H1 (cell line): Measurements from ENCODE around the gene DRC3. TPM values are rescaled to one million over a fixed set of nuclear protein-coding genes. Genes with fewer than 3 reads are reported as not detected.

ENCODE experiments used
- CTCF ChIA-PET: fragments of 300-600 bp; sonication (Branson Sonifier 250); formaldehyde crosslinking; loops from one replicate; lab custom pipeline; 2021; ENCODE audit not compliant: partially characterized antibody; lab: Charles Lee
- POLR2A ChIA-PET: fragments of 300-600 bp; sonication (Branson Sonifier 250); formaldehyde crosslinking; loops from one replicate; lab custom pipeline; 2021; ENCODE audit warnings: inconsistent platforms; ENCODE audit not compliant: partially characterized antibody; lab: Charles Lee
- DNase-seq, 2 experiments: peaks; one replicate each; pipeline versions ENCODE4 v3.0.0 to v3.0.0-alpha.2; 2010 to 2022; ENCODE audit warnings: low spot score in 2 of 2, low read depth in 1 of 2, mixed read lengths in 1 of 2
- FAIRE-seq: peaks from 2 replicates; lab custom pipeline; 2011; peaks lifted over from hg19 to GRCh38; lab: Jason Lieb, UNC
- H2AFZ ChIP-seq: 2 replicates; pipeline ENCODE4 v1.8.1; 2012; ENCODE audit warnings: low read length, inconsistent platforms
- H2AK5ac ChIP-seq: 2 replicates; pipeline ENCODE4 v1.6.1; 2013; ENCODE audit warnings: low read depth, low read length
- H2BK120ac ChIP-seq: replicated peaks from 2 replicates; pipeline ENCODE3; 2013; ENCODE audit warnings: low read depth, low read length, inconsistent platforms
- H2BK12ac ChIP-seq: 2 replicates; pipeline ENCODE4 v1.6.1; 2013; ENCODE audit warnings: low read depth, low read length
- H2BK15ac ChIP-seq: 2 replicates; pipeline ENCODE4 v1.6.1; 2013; ENCODE audit warnings: low read length
- H2BK20ac ChIP-seq: 2 replicates; pipeline ENCODE4 v1.6.1; 2013; ENCODE audit warnings: low read length
- H2BK5ac ChIP-seq: 2 replicates; pipeline ENCODE4 v1.6.1; 2013; ENCODE audit warnings: low read depth, low read length
- H3K14ac ChIP-seq: 2 replicates; pipeline ENCODE4 v1.6.1; 2013; ENCODE audit warnings: inconsistent platforms; ENCODE audit not compliant: insufficient read length
- H3K18ac ChIP-seq: 2 replicates; pipeline ENCODE4 v1.6.1; 2013; ENCODE audit warnings: low read length; ENCODE audit errors: extremely low read depth
- H3K23ac ChIP-seq: 2 replicates; pipeline ENCODE4 v1.6.1; 2013; ENCODE audit warnings: inconsistent platforms; ENCODE audit not compliant: insufficient read length
- H3K23me2 ChIP-seq: 2 replicates; pipeline ENCODE4 v1.6.1; 2013; ENCODE audit warnings: low read depth, low read length
- H3K27ac ChIP-seq: 2 replicates; pipeline ENCODE4 v1.6.1; 2011; ENCODE audit warnings: low read depth, low read length, inconsistent platforms
- H3K27me3 ChIP-seq, 4 experiments: replicated peaks in 1 of 4; 1 replicate in 1 of 4; 2 replicates in 3 of 4; pipeline versions ENCODE4 v1.6.1 to v1.8.1; 2011 to 2013; ENCODE audit warnings: low read length in 3 of 4, mild to moderate bottlenecking in 3 of 4, inconsistent platforms in 2 of 4, mixed read lengths in 2 of 4, moderate library complexity in 1 of 4; ENCODE audit not compliant: control insufficient read depth in 3 of 4, insufficient read depth in 3 of 4; ENCODE audit errors: extremely low read depth in 1 of 4
- H3K36me3 ChIP-seq, 4 experiments: 2 replicates each; pipeline versions ENCODE4 v1.6.1 to v1.8.1; 2011 to 2013; ENCODE audit warnings: mild to moderate bottlenecking in 4 of 4, low read length in 3 of 4, moderate library complexity in 2 of 4, control low read depth in 1 of 4, inconsistent platforms in 1 of 4; ENCODE audit not compliant: insufficient read depth in 4 of 4, control insufficient read depth in 2 of 4
- H3K4ac ChIP-seq: replicated peaks from 2 replicates; pipeline ENCODE3; 2013; ENCODE audit warnings: low read length, low read depth, mixed read lengths, inconsistent platforms; ENCODE audit not compliant: insufficient read length
- H3K4me1 ChIP-seq, 4 experiments: replicated peaks in 1 of 4; 1 replicate in 1 of 4; 2 replicates in 3 of 4; pipeline versions ENCODE4 v1.6.1 to v1.8.1; 2011 to 2013; ENCODE audit warnings: low read length in 3 of 4, inconsistent platforms in 2 of 4, mixed read lengths in 1 of 4; ENCODE audit not compliant: insufficient read depth in 4 of 4, control insufficient read depth in 3 of 4
- H3K4me2 ChIP-seq, 2 experiments: 2 replicates each; pipeline versions ENCODE4 v1.6.1 to v1.8.1; 2011 to 2013; ENCODE audit warnings: low read depth in 2 of 2, low read length in 2 of 2, control low read depth in 1 of 2, inconsistent platforms in 1 of 2, mild to moderate bottlenecking in 1 of 2; ENCODE audit not compliant: insufficient read depth in 1 of 2
- H3K4me3 ChIP-seq, 4 experiments: fragments of 200-600, 300-600 bp in 1 of 4; sonication (generic), shearing (Covaris generic), sonication (Bioruptor Twin) in 1 of 4; 2 replicates each; pipeline versions ENCODE4 v1.5.1 to v1.8.1; 2011 to 2016; ENCODE audit warnings: low read length in 4 of 4, low read depth in 3 of 4, control low read depth in 2 of 4, inconsistent platforms in 2 of 4, mild to moderate bottlenecking in 2 of 4, mixed read lengths in 1 of 4, moderate library complexity in 1 of 4; ENCODE audit not compliant: insufficient read depth in 2 of 4; ENCODE audit errors: extremely low read depth in 1 of 4
- H3K56ac ChIP-seq: replicated peaks from 2 replicates; pipeline ENCODE3; 2013; ENCODE audit warnings: low read depth, mild to moderate bottlenecking, mixed read lengths, low read length, inconsistent platforms; ENCODE audit not compliant: insufficient read length
- H3K79me1 ChIP-seq: 2 replicates; pipeline ENCODE4 v1.6.1; 2013; ENCODE audit warnings: low read depth, low read length, control low read depth
- H3K79me2 ChIP-seq, 2 experiments: 2 replicates each; pipeline versions ENCODE4 v1.6.1 to v1.8.1; 2012 to 2013; ENCODE audit warnings: low read length in 2 of 2, mild to moderate bottlenecking in 2 of 2, inconsistent platforms in 1 of 2; ENCODE audit not compliant: insufficient read depth in 2 of 2, control insufficient read depth in 1 of 2
- H3K9ac ChIP-seq, 4 experiments: replicated peaks in 1 of 4; 1 replicate in 1 of 4; 2 replicates in 3 of 4; pipeline versions ENCODE4 v1.6.1 to v1.8.1; 2011 to 2013; ENCODE audit warnings: low read depth in 3 of 4, low read length in 3 of 4, control low read depth in 2 of 4, mild to moderate bottlenecking in 2 of 4, moderate library complexity in 2 of 4, inconsistent platforms in 1 of 4; ENCODE audit errors: extremely low read depth in 1 of 4
- H3K9me3 ChIP-seq, 2 experiments: 2 replicates each; pipeline versions ENCODE4 v1.6.1 to v1.8.1; 2012 to 2013; ENCODE audit warnings: mild to moderate bottlenecking in 2 of 2, moderate library complexity in 2 of 2, control low read depth in 1 of 2, inconsistent platforms in 1 of 2, low read depth in 1 of 2, low read length in 1 of 2, mixed read lengths in 1 of 2; ENCODE audit not compliant: insufficient read depth in 2 of 2
- H4K20me1 ChIP-seq, 2 experiments: replicated peaks in 1 of 2; 2 replicates each; pipeline versions ENCODE3 to v1.8.1; 2011 to 2013; ENCODE audit warnings: inconsistent platforms in 2 of 2, low read length in 2 of 2, mild to moderate bottlenecking in 1 of 2; ENCODE audit not compliant: insufficient read depth in 2 of 2, control insufficient read depth in 1 of 2
- H4K5ac ChIP-seq: 2 replicates; pipeline ENCODE4 v1.6.1; 2013; ENCODE audit warnings: low read length, low read depth, mixed read lengths, inconsistent platforms; ENCODE audit not compliant: insufficient read length
- H4K8ac ChIP-seq: 2 replicates; pipeline ENCODE4 v1.8.0; 2013; ENCODE audit warnings: mild to moderate bottlenecking, moderate library complexity, low read length, inconsistent platforms; ENCODE audit not compliant: insufficient read depth; ENCODE audit errors: extremely low read depth
- H4K91ac ChIP-seq: replicated peaks from 2 replicates; pipeline ENCODE3; 2013; ENCODE audit warnings: low read length, mixed read lengths, inconsistent platforms; ENCODE audit not compliant: insufficient read length
- E2F6 ChIP-seq: IDR thresholded peaks from 2 replicates; pipeline ENCODE4 v1.6.1; 2012; ENCODE audit warnings: inconsistent platforms
- EP300 ChIP-seq, 2 experiments: IDR thresholded peaks; 1 replicate in 1 of 2; 2 replicates in 1 of 2; pipeline ENCODE4 v1.6.1; 2011 to 2012; ENCODE audit warnings: low read depth in 2 of 2, low read length in 2 of 2, mild to moderate bottlenecking in 2 of 2, borderline replicate concordance in 1 of 2, inconsistent platforms in 1 of 2, moderate library complexity in 1 of 2
- HDAC2 ChIP-seq, 2 experiments: fragments of 300-600 bp in 1 of 2; sonication (generic) in 1 of 2; IDR thresholded peaks; 2 replicates each; pipeline ENCODE4 v1.6.1; 2011 to 2012; ENCODE audit warnings: low read depth in 2 of 2, low read length in 2 of 2, mild to moderate bottlenecking in 2 of 2, moderate library complexity in 2 of 2, borderline replicate concordance in 1 of 2, inconsistent platforms in 1 of 2
- JUND ChIP-seq: IDR thresholded peaks from 2 replicates; pipeline ENCODE4 v1.6.1; 2011; ENCODE audit warnings: mild to moderate bottlenecking, improper control_type of control experiment, low read length
- KDM5A ChIP-seq: fragments of 200-600 bp; IDR thresholded peaks from 2 replicates; pipeline ENCODE4 v1.7.1; 2012; ENCODE audit warnings: mild to moderate bottlenecking, low read length, inconsistent platforms, mixed read lengths
- RFX5 ChIP-seq: IDR thresholded peaks from 2 replicates; pipeline ENCODE4 v1.6.1; 2011; ENCODE audit warnings: low read depth, low read length, improper control_type of control experiment, borderline replicate concordance
- SIX5 ChIP-seq: IDR thresholded peaks from 2 replicates; pipeline ENCODE4 v1.6.1; 2011; ENCODE audit warnings: mild to moderate bottlenecking, low read depth, low read length
- USF2 ChIP-seq: IDR thresholded peaks from 2 replicates; pipeline ENCODE4 v1.6.1; 2011; ENCODE audit warnings: low read length, improper control_type of control experiment
- WGBS, 2 experiments: shearing (Covaris generic) in 1 of 2; methylation state at CpG; one replicate each; pipeline versions ENCODE4 v1.1.6 to v1.1.7; 2013 to 2015; ENCODE audit warnings: low lambda C conversion rate in 2 of 2, mixed read lengths in 2 of 2, inconsistent platforms in 1 of 2, low coverage in 1 of 2, missing lambda C conversion rate in 1 of 2; ENCODE audit not compliant: insufficient replicate concordance in 2 of 2, insufficient coverage in 1 of 2, insufficient read length in 1 of 2; ENCODE audit errors: extremely low coverage in 1 of 2, missing lambda C conversion rate in 1 of 2; 5-methylcytosine and 5-hydroxymethylcytosine counted together
- polyA plus RNA-seq, 7 experiments: library from polyadenylated mRNA; depleted of rRNA in 3 of 7; stranded (reverse) in 5 of 7; unstranded in 2 of 7; fragments of >200 nt in 5 of 7; fragments of 200-250 nt in 2 of 7; gene quantifications; 1 replicate in 5 of 7; 2 replicates in 1 of 7; 4 replicates in 1 of 7; pipeline versions ENCODE4 v1.2.1 to v1.2.3, GENCODE V29; 2011 to 2013; ENCODE audit warnings: missing spikeins in 2 of 7, mixed read lengths in 2 of 7
- total RNA-seq: library from RNA; stranded (reverse); fragmentation: NEBNext Ultra II Directional; extraction: Animal tissue kit (Norgen Biotek cat#: 25700); gene quantifications from 2 replicates; pipeline ENCODE4 v1.2.1, GENCODE V29; 2021

Gene DRC3
- total and polyA plus RNA-seq, 2 of the 8 experiments (the other 6 are each of a cell fraction or from before 2014, with no cell fraction given) = 0.59 TPM; not detected in 1

- no peaks in the 10 kb centered on the region for H3K79me2 ChIP-seq
- H2BK15ac ChIP-seq = no peak overlapping the region
- H2BK5ac ChIP-seq = no peak overlapping the region
- no peak overlapping the region for H3K4me2 ChIP-seq
- WGBS, 2 experiments = 93% methylated on average over 5 of the region's 5 CpGs; no CpG with 5 or more reads in 1 of the 2 experiments
- no peak overlapping the region for H3K27ac ChIP-seq
- no peak for FAIRE-seq
- no peaks in the 10 kb centered on the region for H3K27me3 ChIP-seq
- no peak overlapping the region; a peak in 1 of 7 replicates for H3K9ac ChIP-seq
- no peak overlapping the region for H3K4me3 ChIP-seq
- no peaks in the 10 kb centered on the region for H4K20me1 ChIP-seq
- DNase-seq = no peak
- H4K5ac ChIP-seq = no peak overlapping the region
- H3K4ac ChIP-seq = no peak overlapping the region
- H2BK120ac ChIP-seq = no peak overlapping the region
- H4K8ac ChIP-seq = no peak overlapping the region
- H2BK20ac ChIP-seq = no peak overlapping the region
- no peaks in the 10 kb centered on the region for H3K79me1 ChIP-seq
- H3K18ac ChIP-seq = no peak overlapping the region
- H3K4me1 ChIP-seq = peaks cover 0 to 5% (median 2%) of the 10 kb centered on the region in 4 experiments; a peak in 4 of 7 replicates
- H2AK5ac ChIP-seq = no peak overlapping the region
- H3K23me2 ChIP-seq = no peaks in the 10 kb centered on the region
- ChIA-PET CTCF (interaction anchor here (0.7 to 1.7 kb wide), 5 partner anchors 10 to 254 kb away, joined by 3 to 5 read pairs (median 3); no protein-coding TSS in a partner anchor), POLR2A (no interaction called here)
- H3K56ac ChIP-seq = no peak overlapping the region
- H2BK12ac ChIP-seq = no peak overlapping the region
- no peak overlapping the region for H2AFZ ChIP-seq
- no peak overlapping the region for H3K23ac ChIP-seq
- no peaks in the 10 kb centered on the region for H3K9me3 ChIP-seq
- H3K36me3 ChIP-seq = no peaks in the 10 kb centered on the region
- H3K14ac ChIP-seq = no peak overlapping the region
- TF ChIP-seq USF2 (no peak), KDM5A (no peak), HDAC2 (IDR thresholded peaks at IDR 0.05; ENCODE audit: borderline replicate concordance in 1 of 2, low read depth in 2 of 2, low read length in 2 of 2) (no peak), JUND (no peak), RFX5 (no peak), E2F6 (no peak), SIX5 (no peak), EP300 (IDR thresholded peaks at IDR 0.05; ENCODE audit: borderline replicate concordance in 1 of 2, low read depth in 2 of 2, low read length in 2 of 2) (no peak)
- TF ChIP-seq, all 59 proteins: peak for 0
- H4K91ac ChIP-seq = no peak overlapping the region
Observed at GRCh38 chr17:17937958-17938357, 34.7 kb upstream of the DRC3 start.
